Esophagus (tissue), 2 donors: ENCODE measurements around the gene GPX2. TPM values are rescaled to one million over a fixed set of nuclear protein-coding genes. Genes with fewer than 3 reads are reported as not detected.

Experiments used
- H3K27ac ChIP-seq, 2 donors: one replicate each; pipeline ENCODE4 v1.5.1; 2013; ENCODE audit warnings: low read depth in 2 of 2, mild to moderate bottlenecking in 2 of 2, inconsistent platforms in 1 of 2, low read length in 1 of 2, moderate library complexity in 1 of 2
- H3K27me3 ChIP-seq, 2 donors: one replicate each; pipeline ENCODE4 v1.6.1; 2013; ENCODE audit warnings: low read length in 2 of 2, control low read depth in 1 of 2, mild to moderate bottlenecking in 1 of 2; ENCODE audit not compliant: insufficient read depth in 2 of 2, control insufficient read depth in 1 of 2
- H3K36me3 ChIP-seq, 2 donors: one replicate each; pipeline ENCODE4 v1.6.1; 2013; ENCODE audit warnings: low read length in 1 of 2; ENCODE audit not compliant: control insufficient read depth in 2 of 2, insufficient read depth in 2 of 2
- H3K4me1 ChIP-seq, 2 donors: one replicate each; pipeline ENCODE4 v1.6.1; 2013; ENCODE audit warnings: low read length in 1 of 2; ENCODE audit not compliant: control insufficient read depth in 2 of 2, insufficient read depth in 2 of 2
- H3K4me3 ChIP-seq, 2 donors: one replicate each; pipeline ENCODE4 v1.5.1; 2013; ENCODE audit warnings: low read length in 2 of 2, mild to moderate bottlenecking in 2 of 2, low read depth in 1 of 2, moderate library complexity in 1 of 2
- H3K9me3 ChIP-seq, 2 donors: one replicate each; pipeline ENCODE4 v1.6.1; 2013; ENCODE audit warnings: mild to moderate bottlenecking in 2 of 2, low read depth in 1 of 2, low read length in 1 of 2, moderate library complexity in 1 of 2; ENCODE audit not compliant: control insufficient read depth in 2 of 2, insufficient read depth in 1 of 2
- WGBS, 2 donors: extraction: QIAGEN DNeasy Blood & Tissue Kit; methylation state at CpG; one replicate each; pipeline ENCODE4 v1.1.7; 2013; 5-methylcytosine and 5-hydroxymethylcytosine counted together
- polyA plus RNA-seq, 2 donors: library from polyadenylated mRNA; stranded (reverse); fragments of 200-250 nt; gene quantifications; one replicate each; pipeline ENCODE4 v1.2.3, GENCODE V29; 2013
- donor health status: healthy with polysubstance abuse.
- donor health status: Bipolar disorder and iron deficiency.

The GPX2 gene
- polyA plus RNA-seq, 2 donors: 77.2 to 128 TPM

GRCh38 chr14:64952598-64953309 is 10.2 kb upstream of the GPX2 start:
- peaks cover 0 to 2% of the 10 kb centered on the region in 2 donors for H3K4me1 ChIP-seq
- 80 to 82% methylated on average over 7 of the region's 7 CpGs for WGBS, 2 donors
- no peak overlapping the region for H3K27ac ChIP-seq
- H3K4me3 ChIP-seq: no peak overlapping the region
- H3K36me3 ChIP-seq: peaks cover 0 to 8% of the 10 kb centered on the region in 2 donors
- no peaks in the 10 kb centered on the region for H3K27me3 ChIP-seq
- no peaks in the 10 kb centered on the region for H3K9me3 ChIP-seq

GRCh38 chr14:64951724-64952123 is 9.2 kb upstream of the GPX2 start:
- Histone ChIP-seq H3K9me3 (no peaks in the 10 kb centered on the region), H3K27me3 (no peaks in the 10 kb centered on the region), H3K4me3 (no peak overlapping the region), H3K4me1 (no peaks in the 10 kb centered on the region), H3K36me3 (peaks cover 0 to 8% of the 10 kb centered on the region in 2 donors), H3K27ac (no peak overlapping the region)

- H3K27ac ChIP-seq: no peak overlapping the region
- no peaks in the 10 kb centered on the region for H3K9me3 ChIP-seq
- H3K36me3 ChIP-seq: peaks cover 0 to 8% of the 10 kb centered on the region in 2 donors
- H3K4me1 ChIP-seq: no peaks in the 10 kb centered on the region
- 95 to 97% methylated on average over 8 of the region's 8 CpGs for WGBS, 2 donors
- no peak overlapping the region for H3K4me3 ChIP-seq
- no peaks in the 10 kb centered on the region for H3K27me3 ChIP-seq
Measured at GRCh38 chr14:64951291-64951690, 8.7 kb upstream of the GPX2 start.

GRCh38 chr14:64950889-64951288 is 8.3 kb upstream of the GPX2 start:
- 94 to 97% methylated on average over 8 of the region's 8 CpGs for WGBS, 2 donors
- no peak overlapping the region for H3K27ac ChIP-seq
- H3K36me3 ChIP-seq: peaks cover 0 to 8% of the 10 kb centered on the region in 2 donors
- no peaks in the 10 kb centered on the region for H3K9me3 ChIP-seq
- no peaks in the 10 kb centered on the region for H3K27me3 ChIP-seq
- no peaks in the 10 kb centered on the region for H3K4me1 ChIP-seq
- H3K4me3 ChIP-seq: no peak overlapping the region

- H3K4me1 ChIP-seq: peaks cover 0 to 6% of the 10 kb centered on the region in 2 donors
- H3K27ac ChIP-seq: no peak overlapping the region
- H3K9me3 ChIP-seq: no peaks in the 10 kb centered on the region
- H3K36me3 ChIP-seq: peaks cover 0 to 7% of the 10 kb centered on the region in 2 donors
- no peaks in the 10 kb centered on the region for H3K27me3 ChIP-seq
- no peak overlapping the region for H3K4me3 ChIP-seq
- 90 to 94% methylated on average over 8 of the region's 8 CpGs for WGBS, 2 donors
Measured at GRCh38 chr14:64948612-64949210, 6.2 kb upstream of the GPX2 start.

- 81 to 84% methylated on average over 28 of the region's 28 CpGs for WGBS, 2 donors
Measured at GRCh38 chr14:64947710-64948611, 5.4 kb upstream of the GPX2 start.

GRCh38 chr14:64946310-64947045 is 3.9 kb upstream of the GPX2 start:
- WGBS, 2 donors: 83 to 94% methylated on average over 6 of the region's 6 CpGs
- Histone ChIP-seq H3K4me3 (no peak overlapping the region), H3K27me3 (no peaks in the 10 kb centered on the region), H3K4me1 (peaks cover 0 to 11% of the 10 kb centered on the region in 2 donors), H3K27ac (no peak overlapping the region), H3K36me3 (peaks cover 0 to 7% of the 10 kb centered on the region in 2 donors), H3K9me3 (no peaks in the 10 kb centered on the region)

More at GRCh38 chr14:64947710-64948611, 5.4 kb upstream of the GPX2 start:
- Histone ChIP-seq H3K36me3 (peaks cover 0 to 7% of the 10 kb centered on the region in 2 donors), H3K27me3 (no peaks in the 10 kb centered on the region), H3K4me1 (peaks cover 0 to 11% of the 10 kb centered on the region in 2 donors), H3K27ac (no peak overlapping the region), H3K4me3 (no peak overlapping the region), H3K9me3 (no peaks in the 10 kb centered on the region)

- Histone ChIP-seq H3K27me3 (no peaks in the 10 kb centered on the region), H3K9me3 (no peaks in the 10 kb centered on the region), H3K4me3 (no peak overlapping the region), H3K4me1 (peaks cover 0 to 11% of the 10 kb centered on the region in 2 donors), H3K27ac (no peak overlapping the region), H3K36me3 (peaks cover 0 to 4% of the 10 kb centered on the region in 2 donors)
- 89 to 93% methylated on average over 12 of the region's 12 CpGs for WGBS, 2 donors
Measured at GRCh38 chr14:64945431-64946178, 3.1 kb upstream of the GPX2 start.
